Kasumi-1 (cell line): Measurements from ENCODE around the gene GPATCH4.

Experiments used
- DNase-seq, 2 experiments: peaks; one replicate each; lab custom pipeline; 2025; lab: John Stamatoyannopoulos, UW

GPATCH4 gene

DNA sequence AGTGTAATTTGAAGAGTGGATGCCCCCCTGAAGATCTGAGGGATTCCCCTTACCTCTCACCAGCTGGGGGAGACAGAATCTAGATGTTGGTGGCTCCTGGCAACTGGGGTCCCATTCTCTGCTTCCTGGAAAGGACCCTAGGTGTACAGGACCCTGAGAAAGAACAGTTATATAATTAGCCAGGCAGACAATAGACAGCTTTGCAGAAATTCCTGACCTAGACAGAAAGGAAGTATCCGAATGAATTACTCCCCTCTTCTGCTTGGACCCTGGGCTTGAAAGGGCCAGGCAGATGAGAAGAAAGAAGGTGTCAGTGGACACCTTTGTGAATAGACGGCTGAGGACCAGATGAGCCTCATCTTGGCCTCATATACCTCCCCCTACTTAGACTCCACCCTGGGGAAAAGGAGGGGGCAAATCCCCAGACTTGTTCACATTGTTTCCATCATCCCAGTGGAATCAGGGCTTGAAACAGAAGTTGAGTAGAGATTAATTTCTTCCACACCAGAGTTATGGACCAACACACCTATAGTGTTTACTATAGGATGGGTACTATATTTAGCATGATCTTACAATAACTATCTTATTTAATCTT lies 27.1 kb downstream of the GPATCH4 start:
- no peak for DNase-seq

- DNase-seq, result no peak
These were observed 28.6 kb downstream of the GPATCH4 start for GRCh38 chr1:156572663-156573018.

- peak; percentile 74 to 75 for DNase-seq
These were observed 29.2 kb downstream of the GPATCH4 start, which contains the start of gene IQGAP3 for GRCh38 chr1:156571919-156572662. Gene IQGAP3, minus strand, starts transcription at chr1:156572565. Its CDS starts 36 bp downstream, at chr1:156572529.

DNA sequence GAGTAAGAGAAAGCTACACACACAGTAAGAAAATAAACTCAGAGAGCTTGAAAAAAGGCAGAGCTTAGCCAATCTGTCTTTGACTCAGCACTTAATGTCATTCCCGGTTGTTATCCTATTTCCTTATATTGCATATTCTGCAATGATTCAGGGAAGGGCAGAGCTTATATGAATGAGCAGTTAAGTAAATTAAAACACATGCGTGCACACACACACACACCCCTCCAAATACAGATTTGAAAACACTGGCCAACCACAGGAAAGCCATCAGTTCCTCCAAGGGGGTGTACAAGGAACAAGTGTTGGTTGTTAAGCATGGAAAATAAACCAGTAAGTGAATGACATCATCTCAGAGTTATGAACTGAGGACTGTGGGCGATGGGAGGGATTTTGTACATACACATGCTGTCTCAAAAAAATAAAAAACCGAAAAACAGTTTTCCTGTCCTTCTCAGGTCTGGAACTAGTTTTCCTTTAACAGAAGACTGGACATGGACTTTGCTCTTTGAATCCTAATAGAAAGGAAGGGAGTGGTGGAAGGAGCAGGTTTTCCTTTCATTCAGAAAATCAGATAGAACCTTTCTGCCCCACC lies 29.9 kb downstream of the GPATCH4 start:
- DNase-seq, result peak; percentile 11 to 19

- no peak for DNase-seq
These were observed 34.8 kb downstream of the GPATCH4 start for GRCh38 chr1:156566436-156566835.

DNA sequence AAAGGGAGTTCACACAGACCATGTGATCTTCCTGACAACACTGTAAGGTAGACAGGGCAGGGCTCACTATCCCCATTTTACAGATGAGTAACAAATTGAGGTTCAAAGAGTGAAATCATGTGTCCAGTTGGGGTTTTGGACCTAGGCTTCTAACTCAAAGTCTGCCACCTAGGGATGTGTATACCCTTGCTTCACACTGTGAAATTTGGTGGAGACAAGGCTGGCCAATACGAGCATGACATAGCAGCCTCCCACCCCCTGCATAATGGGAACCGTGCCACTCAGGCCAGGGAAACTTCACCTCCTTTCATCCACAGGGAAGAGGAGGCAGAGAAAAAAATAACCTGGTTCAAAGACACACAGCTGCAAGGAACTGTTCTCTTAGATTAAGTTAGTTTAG lies 35.8 kb downstream of the GPATCH4 start:
- no peak for DNase-seq

GRCh38 chr1:156560585-156561163 lies 40.6 kb downstream of the GPATCH4 start:
- DNase-seq, result no peak

GRCh38 chr1:156559797-156560385 lies 41.4 kb downstream of the GPATCH4 start:
- no peak for DNase-seq

- DNase-seq, result no peak
These were observed 42.0 kb downstream of the GPATCH4 start for GRCh38 chr1:156559086-156559796.

- DNase-seq, result no peak
These were observed 44.9 kb downstream of the GPATCH4 start for GRCh38 chr1:156556354-156556753.

DNA sequence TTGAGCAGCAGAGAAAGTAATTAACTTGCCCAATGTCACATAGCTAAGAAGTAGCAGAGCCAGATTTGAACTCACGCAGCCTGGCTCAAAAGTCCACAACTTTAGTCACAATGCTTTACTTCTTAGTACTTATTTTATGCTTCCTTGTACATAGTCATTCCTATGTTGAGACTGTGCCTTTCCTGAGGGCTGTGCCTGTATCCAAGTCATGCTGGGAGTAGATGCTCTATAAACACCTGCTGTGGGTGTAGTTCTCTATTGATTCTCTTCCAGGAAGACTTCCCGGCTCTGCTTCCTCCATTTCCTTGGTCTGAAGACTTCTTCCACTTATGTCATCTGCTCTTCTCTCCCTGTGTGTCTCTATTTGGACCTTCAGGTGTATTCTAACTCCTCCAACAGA lies 45.6 kb downstream of the GPATCH4 start:
- DNase-seq, result no peak

- DNase-seq, result no peak
These were observed 46.3 kb downstream of the GPATCH4 start for GRCh38 chr1:156554971-156555370.

DNA sequence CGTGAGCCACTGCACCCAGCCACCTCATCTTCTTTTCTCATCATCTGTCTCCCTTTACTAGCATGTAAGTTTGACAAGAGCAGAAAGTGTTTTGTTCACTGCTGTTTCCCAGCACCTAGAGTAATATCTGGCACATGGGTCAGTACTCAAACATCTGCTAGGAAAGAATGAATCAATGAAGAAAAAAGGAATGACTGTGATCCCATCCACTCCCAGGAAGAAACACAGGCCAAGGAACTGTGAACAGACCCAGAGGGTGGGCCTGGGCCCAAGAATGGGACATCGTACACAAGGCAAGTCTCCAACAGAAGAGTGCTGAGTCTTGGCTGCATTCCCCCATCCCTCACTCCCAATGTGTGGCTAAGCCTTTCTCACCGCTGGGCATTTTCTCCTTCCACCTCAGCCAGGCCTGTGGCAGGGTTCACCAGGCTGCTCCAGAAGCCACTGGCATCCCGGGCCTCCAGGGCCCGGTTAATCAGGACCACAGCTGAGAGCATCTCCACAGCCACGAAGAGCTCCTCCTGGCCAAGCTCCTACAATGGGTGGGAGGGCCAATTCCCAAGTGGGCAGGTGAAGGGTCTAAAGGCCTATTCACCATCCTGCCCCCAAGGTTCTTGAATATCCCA lies 47.3 kb downstream of the GPATCH4 start:
- DNase-seq, result no peak

DNA sequence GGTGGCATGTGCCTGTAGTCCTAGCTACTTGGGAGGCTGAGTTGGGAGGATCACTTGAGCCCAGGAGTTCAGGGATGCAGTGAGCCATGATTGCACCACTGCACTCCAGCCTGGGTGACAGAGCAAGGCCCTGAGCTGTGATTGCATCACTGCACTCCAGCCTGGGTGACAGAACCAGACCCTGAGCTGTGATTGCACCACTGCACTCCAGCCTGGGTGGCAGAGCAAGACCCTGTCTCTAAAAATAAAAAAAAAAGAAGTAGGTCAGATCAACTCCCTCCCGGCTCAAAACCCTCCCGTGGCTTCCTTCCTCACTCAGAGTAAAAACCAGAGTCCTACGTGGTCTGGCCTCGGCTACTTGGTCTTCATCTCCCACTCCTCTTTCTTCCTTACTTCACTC lies 48.3 kb downstream of the GPATCH4 start:
- peak; percentile 70 to 74 for DNase-seq

- DNase-seq, result no peak
These were observed 48.8 kb downstream of the GPATCH4 start for GRCh38 chr1:156552518-156552917.

GRCh38 chr1:156551869-156552268 lies 49.4 kb downstream of the GPATCH4 start:
- DNase-seq, result no peak

- DNase-seq, result no peak
These were observed 50.1 kb downstream of the GPATCH4 start for GRCh38 chr1:156551066-156551643.

DNA sequence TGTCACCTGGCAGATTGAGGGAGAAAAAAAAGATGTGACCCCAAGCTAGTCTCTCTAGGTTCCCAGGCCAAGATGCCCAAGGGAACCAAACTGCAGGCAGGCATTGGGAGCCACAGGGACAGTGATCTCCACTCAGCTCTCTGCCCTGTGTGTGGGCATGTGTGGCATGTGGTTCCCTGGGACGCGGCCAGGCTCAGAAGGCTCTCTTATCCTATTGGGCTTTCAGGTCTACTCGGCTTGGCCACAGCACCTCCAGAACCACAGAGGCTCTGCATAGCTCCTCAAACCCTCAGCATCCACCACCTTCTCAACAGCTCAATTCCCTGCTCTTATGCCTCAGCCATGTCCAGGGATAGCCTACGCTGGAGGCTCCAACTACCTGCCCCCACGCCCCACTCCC lies 50.9 kb downstream of the GPATCH4 start:
- no peak for DNase-seq

DNA sequence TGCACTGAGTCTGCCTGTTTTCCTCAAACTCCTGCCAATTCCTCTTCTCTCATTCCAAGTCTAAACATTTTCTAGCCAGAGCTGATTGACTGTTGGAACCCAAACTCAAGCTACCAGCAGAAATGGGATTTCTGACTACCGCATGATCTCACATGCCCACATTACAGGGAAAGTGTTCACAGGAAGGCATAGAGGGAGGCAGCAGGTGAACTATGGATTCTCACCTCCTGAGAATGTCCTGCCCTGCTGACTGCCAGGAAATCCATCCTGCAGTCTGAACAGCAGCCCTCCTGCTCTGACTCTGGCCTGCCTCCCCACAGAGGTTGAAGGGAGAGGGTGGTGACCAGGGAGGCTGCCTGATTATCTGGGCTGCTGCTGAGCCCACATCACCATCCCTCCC lies 51.4 kb downstream of the GPATCH4 start:
- no peak for DNase-seq

GRCh38 chr1:156549390-156549789 lies 51.9 kb downstream of the GPATCH4 start:
- no peak for DNase-seq

- DNase-seq, result no peak
These were observed 53.3 kb downstream of the GPATCH4 start for GRCh38 chr1:156547982-156548381.
